GM21825 (cell line): ENCODE results near the gene NMD3.

Experiments
- ATAC-seq: cut with Tn5 transposase; IDR thresholded peaks from one replicate; pipeline ENCODE4 v1.9.1; 2021; ENCODE audit warnings: mild to moderate bottlenecking, moderate library complexity; ENCODE audit not compliant: unreplicated experiment

Gene NMD3

DNA sequence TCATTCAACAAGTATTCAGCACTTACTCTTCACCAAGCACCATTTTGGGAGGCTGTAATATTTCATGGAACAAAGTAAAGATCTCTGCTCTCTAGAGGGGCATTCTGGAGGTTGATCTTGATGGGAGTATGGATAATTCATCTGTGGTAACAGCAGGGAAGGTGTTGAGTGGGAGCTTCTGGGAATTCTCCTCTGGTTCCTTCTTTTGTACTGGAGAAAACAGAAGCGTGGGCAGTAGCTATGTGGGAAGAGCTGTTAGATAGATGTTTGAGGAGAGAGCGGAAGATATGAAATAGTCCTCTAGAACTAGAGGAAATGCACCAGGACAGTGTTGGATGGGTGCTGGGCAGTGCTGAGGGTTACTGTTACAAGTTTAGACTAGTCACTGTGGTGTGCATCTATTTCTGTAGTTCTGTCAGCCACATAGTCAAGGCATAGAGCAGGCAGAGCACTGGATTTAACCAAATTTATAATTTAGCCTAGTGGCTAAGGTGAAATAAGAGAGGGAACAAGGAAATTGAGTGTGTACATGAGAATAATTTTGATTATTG, 9.6 kb downstream of the NMD3 start:
- ATAC-seq: no peak

DNA sequence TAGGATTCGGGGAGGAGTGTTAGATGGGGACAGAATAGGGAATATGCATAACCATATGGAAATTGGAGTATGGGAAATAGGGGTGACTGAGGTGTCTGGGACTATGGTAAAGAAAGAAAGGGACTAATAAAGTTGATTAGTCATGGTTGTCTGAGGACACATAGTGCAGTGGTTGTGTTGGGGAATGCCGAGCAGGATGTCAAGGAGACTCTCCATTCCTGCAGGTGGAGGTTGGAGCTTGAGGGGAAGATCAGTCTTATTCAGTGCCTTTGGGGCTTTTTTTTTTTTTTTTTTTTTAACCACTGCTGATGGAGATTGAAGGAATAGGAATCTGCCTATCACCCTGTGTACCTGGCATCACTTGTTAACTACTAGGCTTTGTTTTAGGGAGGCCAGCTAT, 10.8 kb downstream of the NMD3 start:
- no peak for ATAC-seq

DNA sequence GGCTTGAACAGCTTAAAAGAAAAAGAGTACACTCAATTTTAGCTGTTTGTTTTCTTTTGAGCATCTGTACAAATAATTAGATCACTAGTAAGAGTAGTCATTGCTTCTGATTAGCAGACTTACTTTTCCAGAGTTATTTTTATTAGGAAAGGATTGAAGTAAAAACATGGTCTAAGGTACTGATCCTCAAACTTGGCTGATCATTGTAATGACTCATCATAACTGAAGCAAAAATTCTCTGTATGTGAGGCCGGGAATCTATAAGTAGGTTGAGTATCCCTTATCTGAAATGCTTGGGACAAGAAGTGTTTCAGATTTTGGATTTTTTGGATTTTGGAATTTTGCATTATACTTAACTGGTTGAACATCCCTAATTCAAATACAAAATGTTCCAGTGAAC, 12.4 kb downstream of the NMD3 start:
- ATAC-seq: no peak

DNA sequence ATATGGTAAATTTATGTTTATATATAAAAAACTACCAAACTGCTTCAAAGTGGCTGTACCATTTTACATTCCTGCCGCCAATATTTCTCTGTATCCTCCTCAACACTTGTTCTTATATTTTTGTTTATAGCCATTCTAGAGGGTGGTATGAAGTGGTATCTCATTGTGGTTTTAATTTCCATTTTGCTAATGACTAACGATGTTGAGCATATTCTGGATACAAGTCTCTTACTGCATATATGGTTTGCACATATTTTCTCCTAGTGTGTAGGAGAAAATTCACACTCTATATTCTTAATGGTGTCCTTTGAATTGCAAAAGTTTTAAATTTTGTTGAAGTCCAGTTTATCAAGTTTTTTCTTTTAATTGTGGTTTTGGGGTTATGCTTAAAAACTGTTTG, 15.1 kb downstream of the NMD3 start:
- ATAC-seq: no peak

DNA sequence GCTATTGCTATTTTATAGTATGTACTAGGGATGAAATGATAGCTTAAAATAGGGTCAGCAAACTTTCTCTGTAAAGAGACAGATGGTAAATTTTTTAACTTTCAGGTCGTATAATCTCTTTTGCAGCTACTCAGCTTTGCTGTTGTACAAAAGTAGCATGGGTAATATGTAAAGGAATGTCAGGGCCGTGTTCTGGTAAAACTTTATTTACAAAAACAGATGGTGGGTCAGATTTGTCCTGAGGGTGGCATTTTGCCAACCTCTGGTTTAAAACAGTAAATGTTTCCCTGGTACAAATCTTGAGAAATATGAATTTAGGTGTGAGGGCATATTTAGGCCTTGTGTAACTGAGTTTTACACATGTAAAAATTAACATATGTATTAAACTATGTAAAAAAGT, 18.6 kb downstream of the NMD3 start:
- no peak for ATAC-seq

DNA sequence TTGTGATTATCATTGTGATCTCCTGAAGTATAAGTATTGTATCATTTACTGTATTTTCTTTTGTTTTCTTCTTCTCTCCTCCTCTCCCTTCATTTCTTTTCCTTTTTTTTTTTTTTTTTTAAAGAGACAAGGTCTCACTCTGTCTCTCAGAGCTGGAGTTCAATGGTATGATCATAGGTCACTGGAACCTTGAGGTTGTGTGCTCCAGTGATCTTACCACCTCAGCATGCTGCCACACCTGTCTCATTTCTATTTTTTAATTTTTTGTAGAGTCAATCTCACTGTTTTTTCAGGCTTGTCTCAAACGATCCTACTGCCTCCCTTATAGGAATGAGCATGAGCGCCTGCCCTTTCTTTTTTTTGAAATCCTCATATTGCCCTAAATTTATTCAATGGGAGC, 23.4 kb downstream of the NMD3 start:
- no peak for ATAC-seq

DNA sequence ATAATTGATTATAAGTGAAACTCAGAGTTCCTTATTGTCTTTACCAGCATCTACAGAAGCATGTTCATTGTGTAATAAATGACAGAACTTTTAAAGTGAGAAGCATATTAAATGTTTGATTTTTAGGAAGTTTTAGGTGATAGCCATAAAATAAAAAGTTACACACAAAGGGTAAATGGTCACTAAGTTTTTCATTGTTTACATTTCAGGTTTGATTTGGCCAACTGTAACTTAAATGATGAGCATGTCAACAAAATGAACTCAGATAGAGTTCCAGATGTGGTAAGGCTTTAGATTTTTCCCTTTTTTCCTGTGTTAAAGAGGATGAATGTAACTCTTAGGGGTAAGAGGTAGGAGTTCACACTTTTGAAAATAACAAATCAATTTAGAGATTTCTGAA, 25.9 kb downstream of the NMD3 start:
- no peak for ATAC-seq

DNA sequence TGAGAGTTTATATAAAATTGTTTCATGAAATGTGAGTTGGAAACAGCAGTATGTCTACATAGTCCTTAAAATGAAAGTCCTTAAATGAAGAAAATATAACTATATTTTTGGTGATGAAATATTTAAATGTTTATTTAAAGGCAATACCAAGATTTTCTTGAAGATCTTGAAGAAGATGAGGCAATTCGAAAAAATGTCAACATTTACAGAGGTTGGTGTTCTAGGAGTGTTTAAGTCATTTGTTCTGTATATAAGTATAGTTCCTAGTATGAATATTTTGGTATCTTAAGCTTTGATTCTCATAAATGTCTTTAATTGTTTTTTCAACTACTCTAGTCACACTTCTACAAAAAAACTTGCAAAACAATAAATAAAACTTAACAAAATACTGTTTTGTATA, 29.0 kb downstream of the NMD3 start:
- no peak for ATAC-seq

DNA sequence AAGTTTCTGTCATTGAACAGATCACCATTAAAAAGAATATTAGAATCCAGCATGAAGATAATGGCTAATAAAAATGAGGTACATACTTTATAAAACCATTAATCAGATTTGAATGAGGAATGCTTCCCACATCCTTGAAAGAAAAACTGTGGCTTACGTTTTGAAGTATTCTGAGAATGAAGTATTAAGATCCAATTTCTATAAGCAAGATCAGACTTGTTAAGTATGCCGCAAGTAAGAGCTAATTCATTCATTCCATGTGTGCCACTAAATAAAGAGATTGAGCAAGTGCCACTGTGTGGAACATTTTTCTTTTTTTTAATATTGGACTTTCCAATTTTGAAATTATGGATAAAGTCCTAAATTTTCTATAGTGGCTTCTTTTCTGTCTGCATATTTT, 30.6 kb downstream of the NMD3 start:
- ATAC-seq: no peak

DNA sequence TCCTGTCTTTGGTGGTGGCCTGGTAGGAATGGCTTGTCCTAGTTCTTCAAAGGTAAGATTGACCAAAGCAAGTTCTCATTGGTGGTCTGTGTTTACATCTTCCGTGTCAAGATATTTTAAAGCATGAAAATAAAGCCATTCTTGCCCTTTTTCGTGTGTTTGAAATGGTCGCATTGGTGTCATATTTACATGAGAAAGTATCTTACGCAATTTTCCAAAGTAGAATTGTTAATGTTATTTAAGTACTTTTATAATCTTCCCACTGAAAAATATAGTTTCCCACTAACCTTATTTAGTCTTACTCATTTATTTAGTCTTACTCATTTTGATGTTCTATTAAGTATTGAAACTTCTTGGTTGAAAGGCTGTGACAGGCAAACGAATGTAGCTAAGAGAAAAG, 31.0 kb downstream of the NMD3 start:
- no peak for ATAC-seq

DNA sequence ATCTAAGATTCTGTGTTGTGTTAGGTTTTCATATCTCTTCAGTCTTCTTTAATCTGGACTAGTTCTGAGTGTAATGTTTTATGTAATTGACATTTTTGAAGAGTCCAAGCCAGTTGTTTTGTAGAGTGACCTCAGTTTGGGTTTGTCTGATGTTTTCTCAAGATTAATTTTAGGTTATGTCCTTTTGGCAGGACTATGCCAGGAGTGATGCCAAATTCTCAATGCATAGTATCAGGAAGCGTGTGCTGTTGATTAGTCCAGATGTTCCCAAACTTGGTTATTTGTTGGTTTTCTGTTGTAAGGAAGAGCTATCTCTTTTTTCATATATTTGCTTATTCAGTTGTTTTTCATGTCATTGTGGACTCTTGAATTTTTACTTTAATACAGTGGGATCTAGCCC, 32.6 kb downstream of the NMD3 start:
- ATAC-seq: no peak

DNA sequence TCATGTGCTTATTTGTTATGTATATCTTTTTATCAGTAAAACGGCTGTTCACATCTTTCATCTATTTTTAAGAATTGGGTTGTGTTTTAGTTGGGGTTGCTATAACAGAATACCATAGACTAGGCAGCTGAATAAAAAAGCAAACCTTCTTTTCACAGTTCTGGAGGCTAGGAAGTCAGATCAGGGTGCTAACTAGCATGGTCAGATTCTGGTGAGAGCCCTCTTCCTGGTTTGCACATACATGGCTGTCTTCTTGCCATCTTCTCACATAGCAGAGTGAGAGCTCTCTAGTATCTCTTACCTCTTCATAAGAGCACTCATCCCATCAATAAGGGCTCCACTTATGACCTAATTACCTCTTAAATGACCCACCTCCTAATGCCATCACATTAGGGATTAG, 33.8 kb downstream of the NMD3 start:
- ATAC-seq: no peak

DNA sequence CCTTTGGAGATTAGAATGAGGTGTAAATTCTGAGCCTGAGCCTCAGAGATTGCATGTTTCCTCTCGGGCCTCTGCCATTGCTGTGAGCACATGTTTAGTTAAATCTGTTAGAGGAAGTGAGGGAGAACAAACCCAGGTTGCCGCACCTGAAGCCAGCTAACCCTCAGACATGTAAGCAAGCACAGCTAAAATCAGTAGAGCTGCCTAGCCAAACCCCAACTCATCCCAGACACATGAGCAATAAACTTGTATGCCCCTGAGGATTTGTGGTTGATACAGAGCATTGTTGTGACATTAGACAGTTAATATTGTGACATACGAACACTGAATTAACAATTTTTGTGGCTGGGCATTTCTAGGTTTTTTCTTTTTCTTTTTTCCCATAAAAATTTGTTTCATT, 41.9 kb downstream of the NMD3 start:
- no peak for ATAC-seq

DNA sequence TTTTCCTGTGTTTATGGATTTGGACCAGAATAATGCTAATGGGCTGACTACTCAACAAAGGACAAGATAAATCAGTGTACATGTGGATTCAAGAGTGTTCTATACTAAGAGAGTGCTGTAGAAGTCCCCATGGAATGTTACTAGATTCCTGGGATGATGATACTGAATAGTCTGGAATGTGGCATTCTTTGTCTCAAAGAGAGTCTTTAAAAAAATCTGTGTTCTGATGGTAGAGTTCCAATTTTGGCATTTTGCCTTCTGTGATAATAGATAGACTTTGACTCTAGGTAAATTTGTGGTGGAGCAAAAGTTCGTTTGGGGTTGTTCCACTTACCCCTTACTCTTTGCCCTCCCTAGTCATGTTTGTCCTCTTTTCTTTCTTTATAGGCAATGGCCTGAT, 43.7 kb downstream of the NMD3 start:
- no peak for ATAC-seq

DNA sequence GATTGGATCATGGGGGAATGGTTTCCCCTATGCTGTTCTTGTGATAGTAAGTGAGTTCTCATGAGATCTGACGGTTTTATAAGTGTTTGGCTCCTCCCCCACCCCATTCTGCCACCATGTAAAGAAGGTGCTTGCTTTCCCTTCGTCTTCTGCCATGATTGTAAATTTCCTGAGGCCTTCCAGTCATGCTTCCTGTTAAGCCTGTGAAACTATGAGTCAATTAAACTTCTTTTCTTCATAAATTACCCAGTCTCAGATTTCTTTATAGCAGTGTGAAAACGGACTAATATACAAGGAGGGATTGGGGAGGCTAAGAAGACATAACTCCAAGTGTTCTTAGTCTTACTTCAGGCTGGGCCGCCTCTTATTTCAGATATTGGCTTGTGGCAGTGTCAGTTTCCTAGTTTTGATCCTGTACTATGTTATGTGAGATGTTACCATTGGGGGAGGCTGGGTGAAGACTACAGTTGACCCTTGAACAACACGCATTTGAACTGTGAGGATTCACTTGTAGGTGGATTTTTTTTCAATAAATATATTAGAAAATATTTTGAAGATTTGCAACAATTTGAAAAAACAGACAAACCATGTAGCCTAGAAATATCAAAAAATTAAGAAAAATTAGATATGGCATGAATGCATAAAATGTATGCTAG, 44.9 kb downstream of the NMD3 start:
- ATAC-seq: no peak

DNA sequence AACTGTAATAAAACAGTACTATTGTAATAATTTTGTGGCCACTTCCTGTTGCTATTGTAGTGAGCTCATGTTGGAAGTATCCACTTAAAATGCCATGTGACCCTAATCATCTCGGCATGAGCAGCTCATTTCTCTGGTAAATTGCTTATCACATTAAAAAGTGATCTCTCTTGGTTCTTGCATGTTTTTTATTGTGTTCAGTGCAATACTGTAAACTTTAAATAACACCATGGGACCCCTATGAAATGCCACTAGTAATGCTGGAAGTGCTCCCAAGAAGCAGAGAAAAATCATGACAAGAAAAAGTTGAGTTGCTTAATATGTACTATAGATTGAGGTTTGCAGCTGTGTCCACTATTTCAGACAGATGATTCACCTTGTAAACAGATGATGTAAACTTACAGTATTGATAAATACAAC, 45.6 kb downstream of the NMD3 start:
- ATAC-seq: no peak

DNA sequence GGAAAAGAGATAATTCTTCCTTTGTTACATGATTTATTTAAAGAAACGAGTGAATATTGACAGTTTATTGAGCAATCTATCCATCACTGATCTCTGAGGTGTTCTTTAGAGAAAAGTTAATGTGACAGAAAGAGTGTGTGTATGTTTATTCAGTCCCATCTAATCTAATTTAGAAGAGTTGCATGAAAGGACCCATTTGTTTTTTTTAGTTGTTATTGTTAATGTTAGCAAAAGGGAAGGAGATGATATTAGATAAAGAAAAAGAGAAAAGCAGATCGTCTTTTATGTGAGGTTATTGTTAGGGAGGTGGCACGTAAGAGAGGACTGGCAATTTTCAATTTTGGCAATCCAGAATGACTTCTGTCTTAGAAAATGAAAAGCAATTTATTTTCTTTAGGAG, 46.5 kb downstream of the NMD3 start:
- ATAC-seq: no peak

DNA sequence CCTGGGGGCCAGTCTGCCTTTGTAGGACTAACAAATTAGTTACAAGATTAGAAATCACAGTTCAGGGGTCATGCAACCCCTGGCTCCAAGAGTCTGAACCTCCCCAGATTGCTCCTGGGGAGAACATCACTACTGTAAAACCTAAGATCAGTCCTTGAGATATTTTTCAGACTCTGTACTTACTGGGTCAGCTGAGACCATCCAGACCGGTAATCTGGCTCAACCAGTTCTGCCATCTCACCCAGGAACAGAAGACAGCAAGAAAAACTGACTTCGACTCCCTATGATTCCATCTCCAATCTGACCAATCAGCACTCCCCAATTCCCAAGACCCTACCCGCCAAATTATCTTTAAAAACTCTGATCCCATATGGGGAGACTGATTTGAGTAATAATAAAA, 47.5 kb downstream of the NMD3 start:
- no peak for ATAC-seq

DNA sequence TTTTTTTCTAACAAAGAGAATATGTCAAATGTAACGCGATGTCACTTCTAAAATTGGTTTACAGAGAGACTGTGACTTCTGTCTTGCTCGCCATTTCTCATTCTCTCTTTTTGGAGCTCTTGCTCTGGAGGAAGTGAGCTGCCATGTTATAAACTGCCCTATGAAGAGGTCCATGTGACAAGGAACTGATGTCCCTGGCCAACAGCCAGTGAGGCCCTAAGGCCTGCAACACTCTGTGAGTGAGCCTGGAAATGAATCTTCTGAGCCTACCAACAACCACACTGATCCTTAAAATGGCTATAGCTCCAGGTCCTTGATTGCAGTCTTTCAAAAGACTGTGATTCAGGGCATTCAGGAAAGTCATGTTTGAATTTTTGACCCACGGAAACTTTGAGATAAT, 49.9 kb downstream of the NMD3 start:
- no peak for ATAC-seq

DNA sequence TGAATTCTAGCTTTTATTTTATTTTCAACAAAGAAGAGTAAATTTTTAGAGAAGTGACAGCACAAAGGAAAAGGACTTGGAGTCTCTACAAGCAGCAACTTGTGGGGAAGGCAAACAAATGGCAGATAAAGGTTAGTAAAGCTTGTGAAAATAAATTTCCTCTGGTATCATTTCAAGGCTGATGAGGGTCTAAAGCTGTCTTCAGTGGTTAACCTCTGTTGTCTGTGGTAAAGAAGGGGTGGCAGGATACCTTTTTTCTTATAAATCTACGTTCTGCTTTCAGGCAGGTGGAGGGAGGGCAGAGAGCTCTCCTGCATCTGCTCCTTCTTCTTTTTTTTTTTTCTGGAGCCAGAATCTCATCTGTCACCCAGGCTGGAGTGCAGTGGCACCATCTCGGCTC, 50.5 kb downstream of the NMD3 start:
- ATAC-seq: no peak

DNA sequence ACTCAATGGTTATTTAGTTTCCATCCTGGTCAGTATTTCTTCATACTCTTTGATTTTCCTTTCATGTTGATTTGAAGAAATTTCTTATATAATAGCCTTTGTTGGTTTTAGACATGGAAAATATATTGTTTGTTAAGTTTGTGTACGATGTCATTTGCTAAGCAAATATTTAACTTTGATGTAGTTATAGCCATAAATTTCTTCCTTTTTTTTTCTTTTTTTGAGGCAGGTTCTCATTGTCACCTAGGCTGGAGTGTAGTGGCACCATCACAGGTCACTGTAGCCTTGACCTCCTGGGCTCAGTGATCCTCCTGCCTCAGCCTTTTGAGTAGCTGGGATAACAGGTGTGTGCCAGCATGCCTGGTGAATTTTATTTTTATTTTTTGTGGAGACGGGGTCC, 51.4 kb downstream of the NMD3 start:
- ATAC-seq: no peak

DNA sequence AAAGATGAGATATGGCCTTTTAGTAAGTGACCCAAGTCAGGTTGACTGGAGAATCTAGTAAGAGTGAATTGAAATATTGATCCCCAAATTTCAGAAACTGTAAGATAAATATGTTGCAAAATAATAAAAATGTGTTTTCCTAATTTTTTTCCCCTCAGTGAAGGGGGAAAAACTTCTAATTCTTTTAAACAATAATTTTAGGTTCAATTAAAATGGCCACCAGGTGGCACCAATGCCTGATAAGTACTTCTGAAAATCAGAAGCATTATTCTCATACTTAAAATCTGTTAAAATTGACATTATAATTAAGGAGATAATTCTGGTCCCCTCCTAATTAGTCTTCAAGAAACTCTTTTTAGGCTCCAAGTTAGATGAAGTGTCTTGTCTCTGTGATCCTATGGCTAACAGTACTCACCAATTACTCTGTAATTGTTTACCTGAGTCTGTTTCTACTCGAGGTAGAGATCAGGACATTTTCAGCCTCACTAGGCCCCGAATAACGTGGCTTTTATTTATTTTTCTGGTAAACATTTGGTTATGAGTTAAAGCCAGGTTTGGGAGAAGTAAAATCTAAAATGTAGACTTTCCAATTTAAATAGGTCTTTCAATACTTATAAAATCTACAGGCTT, 52.6 kb downstream of the NMD3 start:
- ATAC-seq: no peak
